HG02970 (cell line): ENCODE results near the gene COMMD4.
"Not testable (repeated sequence)": the region's sequence is repeated elsewhere in the genome, so short reads cannot be mapped to it uniquely, and the experiment has no call there.

Source experiments
- ATAC-seq: cut with Tn5 transposase; IDR thresholded peaks from one replicate; pipeline ENCODE4 v1.9.1; 2021; ENCODE audit warnings: mild to moderate bottlenecking, moderate library complexity, moderate number of reproducible peaks; ENCODE audit not compliant: unreplicated experiment, low FRiP score

Gene COMMD4

DNA sequence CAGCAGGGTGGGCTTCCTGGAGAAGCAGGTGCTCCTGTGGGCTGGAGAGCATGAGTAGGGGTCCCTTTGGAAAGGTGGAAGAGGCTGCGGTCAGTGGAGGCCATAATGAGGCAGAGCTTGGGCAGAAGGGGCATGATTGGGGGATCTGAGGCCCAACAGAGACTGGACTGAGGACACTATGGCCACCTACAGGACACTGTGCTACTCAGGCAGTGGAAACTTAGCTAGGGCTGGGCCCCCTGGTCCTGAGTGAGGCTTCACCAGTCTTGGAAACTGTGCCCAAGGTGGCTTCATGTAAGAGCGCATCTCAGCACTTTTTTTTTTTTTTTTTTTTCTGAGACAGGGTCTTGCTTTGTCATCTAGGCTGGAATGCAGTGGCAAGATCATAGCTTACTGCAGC lies 6.3 kb upstream of the COMMD4 start:
- ATAC-seq, result no peak

DNA sequence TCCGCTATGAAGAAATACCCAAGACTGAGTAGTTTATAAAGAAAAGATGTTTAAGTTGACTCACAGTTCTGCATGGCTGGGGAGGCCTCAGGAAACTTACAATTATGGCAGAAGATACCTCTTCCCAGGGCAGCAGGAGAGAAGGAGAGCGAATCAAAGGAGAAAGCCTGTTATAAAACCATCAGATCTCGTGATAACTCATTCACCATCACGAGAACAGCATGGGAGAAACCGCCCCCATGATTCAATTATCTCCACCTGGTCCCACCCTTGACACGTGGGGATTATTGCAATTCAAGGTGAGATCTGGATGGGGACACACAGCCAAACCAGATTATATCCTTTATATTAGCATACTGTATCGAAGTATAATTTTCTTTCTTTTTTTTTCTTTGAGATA lies 3.8 kb upstream of the COMMD4 start:
- ATAC-seq, result not testable (repeated sequence)

DNA sequence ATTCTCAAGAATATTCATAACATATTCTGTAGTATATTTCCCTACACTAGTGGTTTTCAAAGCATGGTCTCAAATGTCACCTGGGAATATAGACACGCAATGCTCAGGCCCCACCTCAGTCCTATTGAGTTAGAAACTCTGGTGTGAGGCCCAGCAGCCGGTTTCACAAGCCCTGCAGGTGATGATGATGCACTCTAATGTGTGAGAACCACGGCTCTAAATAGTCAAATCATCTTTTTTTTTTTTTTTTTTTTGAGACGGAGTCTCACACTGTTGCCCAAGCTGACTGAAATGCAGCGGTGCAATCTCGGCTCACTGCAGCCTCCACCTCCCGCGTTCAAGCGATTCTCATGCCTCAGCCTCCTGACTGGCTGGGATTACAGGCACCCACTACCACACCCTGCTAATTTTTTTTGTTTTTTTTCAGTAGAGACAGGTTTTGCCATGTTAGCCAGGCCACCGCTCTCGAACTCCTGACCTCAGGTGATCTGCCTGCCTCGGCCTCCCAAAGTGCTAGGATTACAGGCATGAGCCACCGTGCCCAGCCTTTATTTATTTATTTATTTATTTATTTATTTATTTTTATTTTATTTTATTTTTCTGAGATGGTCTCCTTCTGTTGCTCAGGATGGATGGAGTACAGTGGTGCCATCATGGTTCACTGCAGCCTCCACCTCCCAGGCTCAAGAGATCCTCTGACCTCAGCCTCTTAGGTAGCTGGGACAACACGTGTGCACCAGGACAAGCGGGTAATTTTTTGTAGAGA lies 2.0 kb upstream of the COMMD4 start:
- ATAC-seq, result not testable (repeated sequence)

DNA sequence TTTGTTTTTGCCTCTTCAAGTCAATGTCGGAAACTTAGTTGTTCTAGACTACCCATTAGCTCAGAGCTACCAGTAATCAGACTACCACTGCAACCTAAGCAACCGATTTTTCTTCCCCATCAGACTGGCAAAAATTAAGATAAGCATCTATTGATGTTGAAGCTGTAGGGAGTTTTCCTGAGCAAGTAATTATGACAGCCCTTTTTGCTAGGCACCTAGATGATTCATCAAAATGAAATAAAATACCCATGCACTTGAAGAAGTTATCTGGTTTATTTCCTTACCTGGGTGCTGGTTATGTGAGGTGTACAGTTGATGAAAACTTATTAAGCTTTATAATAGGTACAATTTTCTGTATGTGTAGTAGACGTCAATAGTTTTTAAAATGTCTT lies 554 bp upstream of the COMMD4 start:
- ATAC-seq, result no peak

DNA sequence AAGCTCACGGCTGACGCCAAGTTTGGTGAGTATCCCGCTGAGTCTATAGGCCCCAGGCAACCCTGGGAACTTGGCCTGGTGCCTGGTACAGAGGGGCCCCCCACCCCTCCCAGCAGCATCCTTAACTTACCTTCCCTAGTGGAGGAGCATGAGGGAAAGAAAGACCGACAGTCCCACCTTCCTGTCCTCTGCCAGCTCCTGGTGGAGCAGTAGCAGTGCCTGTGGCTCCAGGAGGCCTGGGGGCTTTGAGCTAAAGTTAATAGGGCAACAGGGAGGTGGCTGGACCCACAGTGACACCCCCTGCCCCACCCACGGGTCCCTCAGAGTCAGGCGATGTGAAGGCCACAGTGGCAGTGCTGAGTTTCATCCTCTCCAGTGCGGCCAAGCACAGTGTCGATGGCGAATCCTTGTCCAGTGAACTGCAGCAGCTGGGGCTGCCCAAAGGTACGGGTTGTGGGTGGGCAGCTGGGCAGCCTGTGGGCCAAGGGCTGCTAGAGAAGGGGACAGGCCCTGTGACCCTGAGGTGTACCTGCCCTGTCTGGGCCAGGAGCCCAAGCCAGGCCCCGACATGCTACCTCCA lies 2.9 kb downstream of the COMMD4 start:
- no peak for ATAC-seq

DNA sequence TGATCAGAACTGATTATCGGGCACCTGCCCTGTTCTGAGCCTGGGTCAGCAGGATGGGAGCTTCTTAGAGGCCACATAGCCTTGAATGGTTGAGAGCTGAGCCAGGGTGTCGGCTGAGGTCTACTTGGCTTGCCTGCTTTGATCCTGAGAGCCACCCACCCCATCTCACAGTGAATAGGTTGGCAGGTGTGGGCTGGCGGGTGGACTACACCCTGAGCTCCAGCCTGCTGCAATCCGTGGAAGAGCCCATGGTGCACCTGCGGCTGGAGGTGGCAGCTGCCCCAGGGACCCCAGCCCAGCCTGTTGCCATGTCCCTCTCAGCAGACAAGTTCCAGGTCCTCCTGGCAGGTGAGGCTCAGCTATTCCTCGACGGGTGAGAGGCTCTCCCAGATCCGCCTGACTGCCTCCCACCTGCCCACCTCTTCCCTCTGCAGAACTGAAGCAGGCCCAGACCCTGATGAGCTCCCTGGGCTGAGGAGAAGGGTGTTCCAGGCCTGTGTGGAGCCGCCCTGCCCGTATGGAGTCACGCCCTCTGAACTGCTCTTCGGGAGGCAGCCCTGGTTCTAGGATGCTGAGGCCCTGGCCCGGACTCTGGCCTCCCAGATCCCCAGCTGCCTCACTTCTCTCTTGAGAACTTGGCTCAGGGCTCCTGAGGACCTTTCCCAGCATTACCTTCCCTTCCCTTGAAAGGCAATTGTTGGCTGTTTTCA lies 3.8 kb downstream of the COMMD4 start:
- no peak for ATAC-seq

DNA sequence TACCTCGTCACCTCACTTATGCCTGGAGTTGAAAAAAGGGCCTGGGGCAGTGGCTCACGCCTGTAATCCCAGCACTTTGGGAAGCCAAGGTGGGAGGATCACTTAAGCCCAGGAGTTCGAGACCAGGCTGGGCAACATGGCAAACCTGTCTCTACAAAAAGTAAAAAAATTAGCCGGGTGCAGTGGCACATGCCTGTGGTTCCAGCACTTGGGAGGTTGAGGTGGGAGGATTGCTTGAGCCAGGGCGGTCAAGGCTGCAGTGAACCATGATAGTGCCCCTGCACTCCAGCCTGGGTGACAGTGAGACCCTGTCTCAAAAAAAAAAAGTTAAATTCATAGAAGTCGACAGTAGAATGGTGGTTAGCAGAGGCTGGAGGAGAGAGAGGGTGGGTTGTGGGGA lies 6.4 kb downstream of the COMMD4 start:
- no peak for ATAC-seq

DNA sequence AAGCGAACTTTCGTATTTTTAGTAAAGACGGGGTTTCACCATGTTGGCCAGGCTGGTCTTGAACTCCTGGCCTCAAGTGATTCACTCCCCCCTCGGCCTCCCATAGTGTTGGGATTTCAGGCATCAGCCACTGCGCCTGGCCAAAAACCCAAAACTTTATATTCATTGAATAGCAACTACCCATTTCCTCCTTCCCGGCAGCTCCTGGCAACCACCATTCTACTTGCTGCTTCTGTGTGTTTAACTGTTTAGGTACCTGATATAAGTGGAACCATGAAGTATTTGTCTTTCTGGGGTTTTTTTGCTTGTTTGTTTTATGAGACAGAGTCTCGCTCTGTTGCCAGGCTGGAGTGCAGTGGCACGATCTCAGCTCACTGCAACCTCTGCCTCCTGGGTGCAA lies 8.1 kb downstream of the COMMD4 start:
- not testable (repeated sequence) for ATAC-seq

DNA sequence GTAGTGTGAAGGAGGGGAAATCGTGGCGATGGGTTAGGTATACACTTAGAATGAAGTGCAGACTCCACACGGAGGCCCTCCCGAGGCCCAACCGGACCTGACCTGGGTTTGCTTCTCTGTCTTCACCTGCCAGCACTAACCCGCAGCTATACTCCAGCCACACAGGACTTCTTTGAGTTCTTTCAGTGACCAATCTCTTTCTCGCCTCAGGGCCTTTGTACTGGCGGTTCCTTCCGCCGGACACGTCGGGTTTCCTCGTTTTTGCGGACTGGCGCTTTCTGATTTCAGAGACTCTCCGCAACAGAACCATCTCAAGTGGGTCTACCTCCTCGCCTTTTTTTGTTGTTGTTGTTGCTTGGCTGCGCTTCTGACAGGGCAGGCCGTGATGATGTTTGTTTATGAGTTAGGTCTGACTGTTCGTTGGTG lies 10.9 kb downstream of the COMMD4 start, which contains the start of gene NEIL1:
Gene NEIL1, plus strand, starts transcription at position 244 of the 426 bp plus-strand sequence. CDS start 1,867 bp downstream, outside the sequence.
- no peak for ATAC-seq

DNA sequence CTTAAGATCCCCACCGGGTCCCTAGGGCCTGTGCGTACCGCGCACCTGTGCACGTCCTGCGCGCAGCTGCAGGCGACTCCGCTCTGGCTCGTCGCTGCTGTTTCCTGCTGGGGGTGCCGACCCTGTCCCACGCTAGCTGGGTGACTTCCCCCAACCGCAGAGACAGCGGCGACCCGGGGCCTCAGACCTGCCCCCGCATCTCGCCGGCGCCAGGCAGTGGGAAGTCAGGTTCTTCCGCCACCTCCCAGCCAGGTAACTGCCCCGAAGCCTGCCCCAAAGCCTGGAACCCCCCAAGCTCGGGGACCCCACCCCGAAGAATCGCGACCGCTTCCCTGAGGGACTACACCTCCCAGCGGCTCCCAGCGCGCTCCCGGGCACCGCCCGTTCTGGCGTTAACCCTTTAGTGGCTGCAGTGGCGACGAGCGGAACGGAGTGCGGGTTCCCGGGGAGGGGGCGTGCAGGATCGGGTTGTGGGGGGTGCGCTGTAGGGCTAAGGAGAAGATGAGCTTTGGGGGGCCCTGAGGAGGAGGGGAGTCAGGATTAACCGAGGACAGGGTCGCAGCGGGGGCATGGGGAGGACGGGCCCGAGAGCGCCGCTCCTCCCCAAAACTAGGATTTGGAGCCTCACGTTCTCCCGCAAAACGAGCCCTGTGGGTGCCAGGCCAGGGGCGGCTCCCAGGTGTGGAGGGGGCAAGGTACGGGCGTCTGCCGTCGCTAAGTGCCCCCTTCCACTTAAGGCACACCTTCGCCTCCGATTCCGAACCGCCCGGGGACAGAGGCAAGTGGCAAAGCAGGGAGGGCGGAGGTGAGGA lies 11.6 kb downstream of the COMMD4 start:
- no peak for ATAC-seq

DNA sequence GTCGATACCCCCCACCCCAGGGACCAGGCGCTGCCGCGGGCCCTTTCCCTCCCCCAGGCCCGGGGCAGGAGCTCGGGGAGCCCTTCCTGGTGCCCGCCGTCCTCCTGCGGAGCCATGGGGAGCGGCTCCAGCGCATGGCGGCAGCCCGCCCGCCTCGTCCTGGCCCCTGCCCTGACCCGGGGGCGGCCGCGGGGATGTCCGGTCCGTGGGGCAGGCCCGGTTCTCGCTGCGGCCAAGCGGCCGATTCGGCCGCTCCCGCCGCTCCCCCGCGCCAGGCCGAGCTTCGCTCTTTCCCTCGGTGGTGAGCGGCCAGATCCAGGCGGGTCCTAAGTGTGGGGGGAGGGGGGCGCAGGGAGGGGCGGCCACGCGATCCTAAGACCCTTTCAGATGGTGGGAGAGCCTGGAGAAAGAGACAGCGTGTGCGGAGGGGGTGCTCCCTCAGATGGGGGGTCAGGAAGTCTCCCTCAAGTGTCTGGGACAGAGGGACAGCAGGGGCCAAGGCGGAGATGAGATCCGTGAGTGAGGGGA lies 12.2 kb downstream of the COMMD4 start:
- no peak for ATAC-seq

DNA sequence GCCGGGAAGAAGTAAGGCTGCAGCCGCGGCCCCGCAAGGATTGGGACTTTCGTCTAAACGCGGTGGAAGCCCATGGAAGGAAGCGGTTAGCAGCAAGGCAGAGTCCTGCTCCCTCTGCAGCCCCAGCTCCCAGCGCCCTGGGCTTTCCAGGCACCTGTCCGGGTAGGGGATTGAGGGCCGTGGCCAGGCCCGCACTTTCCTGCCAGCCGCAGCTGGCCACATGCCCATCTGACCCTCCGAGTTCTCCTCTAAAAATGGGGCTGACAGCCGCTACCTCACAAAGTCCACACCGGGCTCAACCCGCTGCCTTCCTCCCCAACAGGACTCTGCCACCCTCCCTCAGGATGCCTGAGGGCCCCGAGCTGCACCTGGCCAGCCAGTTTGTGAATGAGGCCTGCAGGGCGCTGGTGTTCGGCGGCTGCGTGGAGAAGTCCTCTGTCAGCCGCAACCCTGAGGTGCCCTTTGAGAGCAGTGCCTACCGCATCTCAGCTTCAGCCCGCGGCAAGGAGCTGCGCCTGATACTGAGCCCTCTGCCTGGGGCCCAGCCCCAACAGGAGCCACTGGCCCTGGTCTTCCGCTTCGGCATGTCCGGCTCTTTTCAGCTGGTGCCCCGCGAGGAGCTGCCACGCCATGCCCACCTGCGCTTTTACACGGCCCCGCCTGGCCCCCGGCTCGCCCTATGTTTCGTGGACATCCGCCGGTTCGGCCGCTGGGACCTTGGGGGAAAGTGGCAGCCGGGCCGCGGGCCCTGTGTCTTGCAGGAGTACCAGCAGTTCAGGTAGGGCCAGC lies 12.9 kb downstream of the COMMD4 start:
- ATAC-seq, result no peak

DNA sequence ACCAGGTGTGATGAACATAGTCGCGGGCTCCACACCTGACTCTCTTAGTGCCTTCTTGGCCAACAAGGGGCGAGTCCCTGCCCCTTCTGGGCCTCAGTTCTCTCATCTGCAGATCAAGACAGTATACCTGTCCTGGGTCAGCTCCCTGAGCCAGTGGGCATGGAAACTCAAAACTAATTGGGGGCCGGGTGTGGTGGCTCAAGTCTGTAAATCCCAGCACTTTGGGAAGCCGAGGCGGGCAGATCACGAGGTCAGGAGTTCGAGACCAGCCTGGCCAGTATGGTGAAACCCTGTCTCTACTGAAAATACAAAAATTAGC lies 13.4 kb downstream of the COMMD4 start:
- not testable (repeated sequence) for ATAC-seq

DNA sequence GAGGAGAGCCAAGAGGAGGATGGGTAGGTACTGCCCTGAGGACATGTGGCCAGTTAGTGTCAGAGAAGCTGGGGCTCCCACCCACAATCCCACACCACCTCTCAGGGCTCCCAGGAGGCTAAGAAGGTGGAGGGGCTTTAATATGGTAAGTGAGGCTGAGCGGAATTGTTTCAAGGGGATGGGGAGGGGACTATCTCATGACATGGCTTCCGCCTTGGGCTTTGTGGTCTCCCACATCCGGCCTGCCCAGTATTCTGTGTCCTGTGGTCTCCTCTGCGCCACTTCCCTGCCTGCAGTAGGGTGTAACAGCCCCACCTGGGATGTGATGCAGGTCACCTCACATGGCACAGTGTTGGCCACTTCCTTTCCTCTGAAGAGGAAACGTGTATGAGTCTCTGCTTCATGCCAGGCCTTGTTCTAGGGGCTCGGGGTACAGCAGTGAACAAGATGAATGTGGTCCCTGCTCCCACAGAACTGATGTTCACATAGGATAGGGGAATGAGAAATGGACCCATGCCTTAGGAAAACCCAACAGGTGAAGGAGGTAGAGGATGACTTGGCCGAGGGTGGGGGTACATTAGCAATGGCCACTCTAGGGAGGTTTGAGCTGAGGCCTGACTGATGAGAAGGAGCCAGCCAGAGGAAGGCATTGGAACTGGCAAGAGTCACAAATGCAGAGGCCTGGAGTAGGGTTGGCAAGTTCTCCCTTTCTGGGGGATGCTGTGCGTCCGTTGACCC lies 14.2 kb downstream of the COMMD4 start:
- no peak for ATAC-seq

DNA sequence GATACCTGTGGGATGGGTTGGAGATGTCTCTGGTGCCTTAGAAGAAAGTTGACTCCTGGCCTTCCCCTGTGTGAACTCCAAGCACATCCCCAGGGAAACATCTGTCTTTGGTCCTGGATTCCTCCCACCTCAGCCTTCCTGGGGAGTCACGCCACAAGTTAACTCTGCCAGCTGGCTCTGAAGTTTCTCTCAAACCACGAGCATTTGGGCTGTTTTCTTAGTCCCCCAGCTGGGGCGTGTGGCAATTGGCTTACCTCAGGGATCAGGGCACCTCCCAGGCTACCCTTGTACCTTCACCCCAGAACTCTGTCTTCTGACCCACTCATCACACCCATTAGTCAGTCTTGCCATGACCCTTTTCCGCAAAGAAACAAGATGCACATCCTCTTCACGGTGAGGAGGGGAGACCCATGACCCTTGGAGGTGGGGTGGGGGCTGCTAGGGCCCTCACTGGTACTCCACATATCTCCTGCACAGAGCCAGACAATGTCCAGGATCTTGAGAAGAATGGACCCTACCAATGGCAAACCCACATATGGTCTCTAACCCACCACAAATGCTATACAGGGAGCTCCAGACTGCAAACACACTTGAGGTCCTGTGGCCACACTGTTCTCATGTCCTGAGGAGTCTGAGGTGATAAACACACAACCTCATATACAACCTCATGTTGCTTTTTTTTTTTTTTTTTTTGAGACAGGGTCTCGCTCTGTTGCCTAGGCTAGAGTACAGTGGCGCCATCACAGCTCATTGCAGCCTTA lies 14.9 kb downstream of the COMMD4 start:
- ATAC-seq, result no peak

DNA sequence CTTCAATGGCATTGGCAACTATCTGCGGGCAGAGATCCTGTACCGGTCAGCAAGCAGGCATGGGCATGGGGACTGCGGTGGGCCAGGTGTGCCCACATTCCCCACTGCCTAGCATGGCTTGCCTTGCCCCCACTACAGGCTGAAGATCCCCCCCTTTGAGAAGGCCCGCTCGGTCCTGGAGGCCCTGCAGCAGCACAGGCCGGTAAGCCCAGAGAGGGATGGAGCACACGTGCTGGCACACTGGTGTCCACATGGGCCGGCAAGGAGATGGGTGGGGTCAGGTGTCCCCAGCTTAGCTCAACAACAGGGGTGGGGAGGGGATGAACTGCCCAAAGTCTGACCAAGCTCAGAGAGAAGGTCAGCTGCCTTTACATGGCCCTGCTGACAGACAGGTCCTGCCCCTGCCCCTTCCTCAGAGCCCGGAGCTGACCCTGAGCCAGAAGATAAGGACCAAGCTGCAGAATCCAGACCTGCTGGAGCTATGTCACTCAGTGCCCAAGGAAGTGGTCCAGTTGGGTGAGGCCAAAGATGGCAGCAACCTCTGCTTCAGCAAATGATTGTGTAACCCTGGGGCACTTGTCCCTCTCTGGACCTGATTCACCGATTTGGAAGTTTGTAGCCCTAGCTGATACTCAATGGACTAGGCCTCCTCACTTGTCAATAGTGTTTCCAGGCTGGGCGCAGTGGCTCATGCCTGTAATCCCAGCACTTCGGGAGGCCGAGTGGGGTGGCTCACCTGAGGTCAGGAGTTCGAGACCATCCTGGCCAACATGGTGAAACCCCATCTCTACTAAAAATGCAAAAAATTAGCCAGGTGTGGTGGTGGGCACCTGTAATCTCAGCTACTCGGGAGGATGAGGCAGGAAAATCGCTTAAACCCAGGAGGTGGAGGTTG lies 16.6 kb downstream of the COMMD4 start:
- no peak for ATAC-seq

DNA sequence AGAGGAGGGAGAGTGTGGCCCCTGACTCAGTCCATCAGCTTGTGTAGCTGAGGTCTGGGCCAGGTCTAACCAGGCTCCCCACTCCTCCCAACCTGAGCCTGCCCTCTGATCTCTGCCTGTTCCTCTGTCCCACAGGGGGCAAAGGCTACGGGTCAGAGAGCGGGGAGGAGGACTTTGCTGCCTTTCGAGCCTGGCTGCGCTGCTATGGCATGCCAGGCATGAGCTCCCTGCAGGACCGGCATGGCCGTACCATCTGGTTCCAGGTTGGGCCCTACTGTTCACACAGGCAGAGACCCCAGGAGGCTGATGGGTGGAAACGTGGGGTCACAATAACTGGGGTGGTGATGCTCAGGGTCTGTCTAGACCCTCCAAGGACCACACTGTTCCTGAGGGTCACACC lies 17.7 kb downstream of the COMMD4 start:
- ATAC-seq, result no peak
